ENCODE results near the gene FIG4.

- TF ChIP-seq POLR2A (IDR thresholded peaks at IDR 0.05): no peak
- TF ChIP-seq CTCF (IDR thresholded peaks at IDR 0.05): no peak
Observed at GRCh38 chr6:109781001-109781400, 89.9 kb downstream of the FIG4 start.

Measured in lower leg skin (tissue), 3 donors.